Activated naive CD8-positive, alpha-beta T cell treated with anti-CD3 and anti-CD28 coated beads for 36 hours (primary cell): ENCODE data around the gene CREBBP. TPM values are rescaled to one million over a fixed set of nuclear protein-coding genes. Genes with fewer than 3 reads are reported as not detected.

Experiments used
- DNase-seq: peaks from one replicate; pipeline ENCODE4 v3.0.0; 2021
- H3K27ac Mint-ChIP-seq: one replicate; pipeline ENCODE4 v1.8.0; 2022; ENCODE audit warnings: mild to moderate bottlenecking, moderate library complexity, mixed read lengths
- H3K27me3 Mint-ChIP-seq: one replicate; pipeline ENCODE4 v1.8.0; 2022; ENCODE audit warnings: mild to moderate bottlenecking, mixed read lengths
- H3K36me3 Mint-ChIP-seq: one replicate; pipeline ENCODE4 v1.8.0; 2021; ENCODE audit warnings: mild to moderate bottlenecking, mixed read lengths
- H3K4me1 Mint-ChIP-seq: one replicate; pipeline ENCODE4 v1.8.0; 2021; ENCODE audit warnings: mixed read lengths
- H3K4me3 Mint-ChIP-seq: one replicate; pipeline ENCODE4 v1.8.0; 2022; ENCODE audit warnings: mild to moderate bottlenecking, moderate library complexity, mixed read lengths
- H3K9me3 Mint-ChIP-seq: one replicate; pipeline ENCODE4 v1.8.0; 2022; ENCODE audit warnings: mixed read lengths
- total RNA-seq, 2 experiments: library from RNA; stranded (reverse); gene quantifications; one replicate each; pipeline ENCODE4 v1.2.3, GENCODE V29; 2021

CREBBP gene
- total RNA-seq, 2 experiments from 2014 or later, result 30.1 to 32.7 TPM

GRCh38 chr16:3744018-3744417, 136.5 kb downstream of the CREBBP start:
- Mint-ChIP-seq H3K27ac (no peak overlapping the region), H3K4me1 (no peaks in the 10 kb centered on the region), H3K36me3 (peaks cover 10% of the 10 kb centered on the region), H3K9me3 (no peaks in the 10 kb centered on the region), H3K27me3 (no peaks in the 10 kb centered on the region), H3K4me3 (no peak overlapping the region)
- no peak for DNase-seq

- Mint-ChIP-seq H3K27me3 (no peaks in the 10 kb centered on the region), H3K4me3 (no peak overlapping the region), H3K36me3 (peaks cover 11% of the 10 kb centered on the region)
Observed at GRCh38 chr16:3740934-3741333, 139.6 kb downstream of the CREBBP start.

GRCh38 chr16:3740186-3740585, 140.3 kb downstream of the CREBBP start:
- no peaks in the 10 kb centered on the region for H3K4me1 Mint-ChIP-seq
- no peaks in the 10 kb centered on the region for H3K9me3 Mint-ChIP-seq
- DNase-seq, result no peak
- no peak overlapping the region for H3K4me3 Mint-ChIP-seq
- H3K27ac Mint-ChIP-seq, result no peak overlapping the region
- peaks cover 12% of the 10 kb centered on the region for H3K36me3 Mint-ChIP-seq
- H3K27me3 Mint-ChIP-seq, result no peaks in the 10 kb centered on the region

More at GRCh38 chr16:3740934-3741333, 139.6 kb downstream of the CREBBP start:
- H3K4me1 Mint-ChIP-seq, result no peaks in the 10 kb centered on the region
- no peaks in the 10 kb centered on the region for H3K9me3 Mint-ChIP-seq
- DNase-seq, result no peak
- H3K27ac Mint-ChIP-seq, result no peak overlapping the region

GRCh38 chr16:3739636-3740035, 140.9 kb downstream of the CREBBP start:
- H3K4me3 Mint-ChIP-seq, result no peak overlapping the region
- no peak for DNase-seq
- H3K4me1 Mint-ChIP-seq, result no peaks in the 10 kb centered on the region
- H3K27me3 Mint-ChIP-seq, result no peaks in the 10 kb centered on the region
- no peaks in the 10 kb centered on the region for H3K9me3 Mint-ChIP-seq
- H3K27ac Mint-ChIP-seq, result no peak overlapping the region
- H3K36me3 Mint-ChIP-seq, result peaks cover 17% of the 10 kb centered on the region

GRCh38 chr16:3738541-3738940, 142.0 kb downstream of the CREBBP start:
- Mint-ChIP-seq H3K36me3 (peaks cover 21% of the 10 kb centered on the region), H3K4me3 (no peak overlapping the region), H3K4me1 (no peaks in the 10 kb centered on the region), H3K9me3 (no peaks in the 10 kb centered on the region), H3K27ac (no peak overlapping the region), H3K27me3 (no peaks in the 10 kb centered on the region)
- no peak for DNase-seq

- no peaks in the 10 kb centered on the region for H3K4me1 Mint-ChIP-seq
- H3K4me3 Mint-ChIP-seq, result no peak overlapping the region
- DNase-seq, result no peak
- no peaks in the 10 kb centered on the region for H3K27me3 Mint-ChIP-seq
- no peaks in the 10 kb centered on the region for H3K9me3 Mint-ChIP-seq
- no peak overlapping the region for H3K27ac Mint-ChIP-seq
- H3K36me3 Mint-ChIP-seq, result peaks cover 21% of the 10 kb centered on the region
Observed at GRCh38 chr16:3738128-3738527, 142.4 kb downstream of the CREBBP start.

GRCh38 chr16:3737181-3737580, 143.3 kb downstream of the CREBBP start:
- Mint-ChIP-seq H3K4me1 (no peaks in the 10 kb centered on the region), H3K27me3 (no peaks in the 10 kb centered on the region), H3K9me3 (no peaks in the 10 kb centered on the region), H3K36me3 (peaks cover 21% of the 10 kb centered on the region), H3K27ac (no peak overlapping the region), H3K4me3 (no peak overlapping the region)
- no peak for DNase-seq

GRCh38 chr16:3736116-3736515, 144.4 kb downstream of the CREBBP start:
- no peak overlapping the region for H3K27ac Mint-ChIP-seq
- no peak for DNase-seq
- peaks cover 19% of the 10 kb centered on the region for H3K36me3 Mint-ChIP-seq

GRCh38 chr16:3735541-3735940, 145.0 kb downstream of the CREBBP start:
- Mint-ChIP-seq H3K27ac (no peak overlapping the region), H3K4me1 (no peaks in the 10 kb centered on the region), H3K9me3 (no peaks in the 10 kb centered on the region), H3K4me3 (no peak overlapping the region), H3K36me3 (peaks cover 21% of the 10 kb centered on the region), H3K27me3 (no peaks in the 10 kb centered on the region)
- DNase-seq, result no peak

More at GRCh38 chr16:3736116-3736515, 144.4 kb downstream of the CREBBP start:
- no peaks in the 10 kb centered on the region for H3K4me1 Mint-ChIP-seq
- H3K4me3 Mint-ChIP-seq, result no peak overlapping the region
- no peaks in the 10 kb centered on the region for H3K9me3 Mint-ChIP-seq
- H3K27me3 Mint-ChIP-seq, result no peaks in the 10 kb centered on the region

- no peak for DNase-seq
- Mint-ChIP-seq H3K27me3 (no peaks in the 10 kb centered on the region), H3K4me1 (no peaks in the 10 kb centered on the region), H3K9me3 (no peaks in the 10 kb centered on the region), H3K4me3 (no peak overlapping the region), H3K27ac (peak overlapping the region; percentile 21), H3K36me3 (peaks cover 21% of the 10 kb centered on the region)
Observed at GRCh38 chr16:3734758-3735221, 145.7 kb downstream of the CREBBP start.

- DNase-seq, result no peak
- peaks cover 19% of the 10 kb centered on the region for H3K36me3 Mint-ChIP-seq
- no peaks in the 10 kb centered on the region for H3K27me3 Mint-ChIP-seq
- H3K4me1 Mint-ChIP-seq, result no peaks in the 10 kb centered on the region
- no peak overlapping the region for H3K27ac Mint-ChIP-seq
- no peaks in the 10 kb centered on the region for H3K9me3 Mint-ChIP-seq
- H3K4me3 Mint-ChIP-seq, result no peak overlapping the region
Observed at GRCh38 chr16:3734084-3734757, 146.3 kb downstream of the CREBBP start.

- no peaks in the 10 kb centered on the region for H3K4me1 Mint-ChIP-seq
- H3K9me3 Mint-ChIP-seq, result no peaks in the 10 kb centered on the region
- no peak for DNase-seq
- H3K36me3 Mint-ChIP-seq, result peaks cover 21% of the 10 kb centered on the region
- no peak overlapping the region for H3K27ac Mint-ChIP-seq
- no peak overlapping the region for H3K4me3 Mint-ChIP-seq
- no peaks in the 10 kb centered on the region for H3K27me3 Mint-ChIP-seq
Observed at GRCh38 chr16:3732171-3732570, 148.3 kb downstream of the CREBBP start.

GRCh38 chr16:3731126-3731935, 149.2 kb downstream of the CREBBP start:
- no peak for DNase-seq
- Mint-ChIP-seq H3K4me3 (no peak overlapping the region), H3K36me3 (peaks cover 20% of the 10 kb centered on the region), H3K27ac (peak overlapping the region; percentile 63), H3K4me1 (no peaks in the 10 kb centered on the region), H3K27me3 (no peaks in the 10 kb centered on the region), H3K9me3 (no peaks in the 10 kb centered on the region)

GRCh38 chr16:3730161-3731125, 150.1 kb downstream of the CREBBP start:
- H3K36me3 Mint-ChIP-seq, result peaks cover 18% of the 10 kb centered on the region
- H3K4me3 Mint-ChIP-seq, result no peak overlapping the region
- DNase-seq, result no peak
- H3K27me3 Mint-ChIP-seq, result no peaks in the 10 kb centered on the region
- H3K27ac Mint-ChIP-seq, result no peak overlapping the region
- no peaks in the 10 kb centered on the region for H3K9me3 Mint-ChIP-seq
- H3K4me1 Mint-ChIP-seq, result no peaks in the 10 kb centered on the region
